HG02973 (cell line): Measurements from ENCODE around the gene DRGX.
A peak's percentile ranks its signal among the peaks of the same experiment; 100 is the strongest.

Experiments
- ATAC-seq: cut with Tn5 transposase; IDR thresholded peaks from one replicate; pipeline ENCODE4 v1.9.1; 2021; ENCODE audit warnings: moderate library complexity; ENCODE audit not compliant: unreplicated experiment

Gene DRGX

GRCh38 chr10:49408519-49409306 is 12.8 kb upstream of the DRGX start:
- ATAC-seq = no peak

GRCh38 chr10:49407552-49408137 is 11.8 kb upstream of the DRGX start:
- ATAC-seq = peak; percentile 46

GRCh38 chr10:49407151-49407550 is 11.3 kb upstream of the DRGX start:
- no peak for ATAC-seq

- ATAC-seq = no peak
Observed at GRCh38 chr10:49404321-49404878, 8.5 kb upstream of the DRGX start.

- no peak for ATAC-seq
Observed at GRCh38 chr10:49403363-49403762, 7.5 kb upstream of the DRGX start.

- no peak for ATAC-seq
Observed at GRCh38 chr10:49400365-49400764, 4.5 kb upstream of the DRGX start.

GRCh38 chr10:49398986-49399385 is 3.1 kb upstream of the DRGX start:
- ATAC-seq = no peak

- no peak for ATAC-seq
Observed at GRCh38 chr10:49398000-49398861, 2.3 kb upstream of the DRGX start.

- no peak for ATAC-seq
Observed at GRCh38 chr10:49397036-49397999, 1.4 kb upstream of the DRGX start.

- ATAC-seq = no peak
Observed at GRCh38 chr10:49396666-49396999, 744 bp upstream of the DRGX start.

GRCh38 chr10:49394933-49395740 is 752 bp downstream of the DRGX start:
- ATAC-seq = no peak

GRCh38 chr10:49393757-49394156 is 2.1 kb downstream of the DRGX start:
- no peak for ATAC-seq

GRCh38 chr10:49393301-49393700 is 2.6 kb downstream of the DRGX start:
- no peak for ATAC-seq

- ATAC-seq = no peak
Observed at GRCh38 chr10:49389361-49389933, 6.4 kb downstream of the DRGX start.

- ATAC-seq = no peak
Observed at GRCh38 chr10:49388161-49388560, 7.7 kb downstream of the DRGX start.

- ATAC-seq = no peak
Observed at GRCh38 chr10:49387071-49387470, 8.8 kb downstream of the DRGX start.

GRCh38 chr10:49385939-49386922 is 9.7 kb downstream of the DRGX start:
- no peak for ATAC-seq
